ENCODE measurements around the gene MAGI2. TPM values are rescaled to one million over a fixed set of nuclear protein-coding genes. Genes with fewer than 3 reads are reported as not detected.
"Not testable (repeated sequence)": the region's sequence is repeated elsewhere in the genome, so short reads cannot be mapped to it uniquely, and the experiment has no call there.

MAGI2 gene
- total RNA-seq, 1 donor from 2014 or later, result 51.3 TPM

GRCh38 chr7:79132844-79133451 is 320.5 kb downstream of the MAGI2 start:
- DNase-seq (ENCODE audit: low spot score), result no peak
- intact Hi-C loops (cut with DNase I), result no loop called here
- no peak for ATAC-seq

- intact Hi-C loops (cut with DNase I), result no loop called here
- no peak for DNase-seq (ENCODE audit: low spot score)
- ATAC-seq, result no peak
Observed at GRCh38 chr7:79130715-79131114, 322.8 kb downstream of the MAGI2 start.

GRCh38 chr7:79124331-79124730 is 329.1 kb downstream of the MAGI2 start:
- DNase-seq (ENCODE audit: low spot score) (no peak), ATAC-seq (no peak)
- intact Hi-C loops (cut with DNase I), result no loop called here

GRCh38 chr7:79118143-79118542 is 335.3 kb downstream of the MAGI2 start:
- DNase-seq (ENCODE audit: low spot score), result no peak
- ATAC-seq, result no peak
- intact Hi-C loops (cut with DNase I), result no loop called here

- intact Hi-C loops (cut with DNase I), result no loop called here
- ATAC-seq (no peak), DNase-seq (ENCODE audit: low spot score) (no peak)
Observed at GRCh38 chr7:79096361-79096805, 357.1 kb downstream of the MAGI2 start.

GRCh38 chr7:79093421-79093820 is 360.0 kb downstream of the MAGI2 start:
- intact Hi-C loops (cut with DNase I), result no loop called here
- no peak for ATAC-seq
- DNase-seq (ENCODE audit: low spot score), result no peak

GRCh38 chr7:79091661-79092060 is 361.8 kb downstream of the MAGI2 start:
- ATAC-seq, result no peak
- no peak for DNase-seq (ENCODE audit: low spot score)

GRCh38 chr7:79091011-79091410 is 362.5 kb downstream of the MAGI2 start:
- intact Hi-C loops (cut with DNase I), result no loop called here
- DNase-seq (ENCODE audit: low spot score) (no peak), ATAC-seq (no peak)

More at GRCh38 chr7:79091661-79092060, 361.8 kb downstream of the MAGI2 start:
- intact Hi-C loops (cut with DNase I), result no loop called here

GRCh38 chr7:79090543-79090942 is 362.9 kb downstream of the MAGI2 start:
- DNase-seq (ENCODE audit: low spot score) (no peak), ATAC-seq (no peak)
- intact Hi-C loops (cut with DNase I), result no loop called here

- no peak for ATAC-seq
- intact Hi-C loops (cut with DNase I), result no loop called here
Observed at GRCh38 chr7:79084423-79084822, 369.0 kb downstream of the MAGI2 start.

GRCh38 chr7:79079919-79080554 is 373.4 kb downstream of the MAGI2 start:
- intact Hi-C loops (cut with DNase I), result loop anchor here (10.0 kb wide), 1 partner anchor 1355 kb away; no protein-coding TSS in a partner anchor
- ATAC-seq, result no peak
- DNase-seq (ENCODE audit: low spot score), result no peak

More at GRCh38 chr7:79084423-79084822, 369.0 kb downstream of the MAGI2 start:
- no peak for DNase-seq (ENCODE audit: low spot score)

GRCh38 chr7:79078273-79078672 is 375.2 kb downstream of the MAGI2 start:
- ATAC-seq (no peak), DNase-seq (ENCODE audit: low spot score) (no peak)
- intact Hi-C loops (cut with DNase I), result loop anchor here (10.0 kb wide), 1 partner anchor 1353 kb away; no protein-coding TSS in a partner anchor

GRCh38 chr7:79071187-79071586 is 382.3 kb downstream of the MAGI2 start:
- ATAC-seq; DNase-seq (ENCODE audit: low spot score): not testable (repeated sequence)
- intact Hi-C loops (cut with DNase I), result loop anchor here (10.0 kb wide), 1 partner anchor 1346 kb away; no protein-coding TSS in a partner anchor

GRCh38 chr7:79064187-79064823 is 389.2 kb downstream of the MAGI2 start:
- intact Hi-C loops (cut with DNase I), result no loop called here
- ATAC-seq (no peak), DNase-seq (ENCODE audit: low spot score) (no peak)

- intact Hi-C loops (cut with DNase I), result no loop called here
- DNase-seq (ENCODE audit: low spot score), result no peak
- ATAC-seq, result no peak
Observed at GRCh38 chr7:79063019-79063698, 390.3 kb downstream of the MAGI2 start.

- ATAC-seq, result no peak
- intact Hi-C loops (cut with DNase I), result no loop called here
Observed at GRCh38 chr7:79060498-79060897, 393.0 kb downstream of the MAGI2 start.

GRCh38 chr7:79055722-79056415 is 397.6 kb downstream of the MAGI2 start:
- intact Hi-C loops (cut with DNase I), result no loop called here
- no peak for DNase-seq (ENCODE audit: low spot score)
- ATAC-seq, result no peak

More at GRCh38 chr7:79060498-79060897, 393.0 kb downstream of the MAGI2 start:
- DNase-seq (ENCODE audit: low spot score), result no peak

GRCh38 chr7:79051915-79052314 is 401.6 kb downstream of the MAGI2 start:
- intact Hi-C loops (cut with DNase I), result no loop called here
- DNase-seq (ENCODE audit: low spot score), result no peak
- no peak for ATAC-seq

GRCh38 chr7:79050603-79051002 is 402.9 kb downstream of the MAGI2 start:
- no peak for ATAC-seq
- DNase-seq (ENCODE audit: low spot score), result no peak
- intact Hi-C loops (cut with DNase I), result no loop called here
